Right lobe of liver (tissue), 6 donors: ENCODE results near the gene IL22RA1. TPM values are rescaled to one million over a fixed set of nuclear protein-coding genes. Genes with fewer than 3 reads are reported as not detected.

ENCODE experiments used
- ATAC-seq, 4 donors: fragments of 200-7000 bp; cut with Tn5 transposase; one replicate each; pipeline ENCODE4 v1.9.1; 2020; ENCODE audit warnings: mild to moderate bottlenecking in 4 of 4, moderate library complexity in 4 of 4
- DNase-seq, 3 donors: peaks; one replicate each; pipeline ENCODE4 v3.0.0-alpha.2; 2020
- H3K27ac ChIP-seq, 3 donors: fragments of 200-600 bp; one replicate each; pipeline ENCODE4 v1.8.0; 2022
- H3K27me3 ChIP-seq, 2 donors: fragments of 200-600 bp; one replicate each; pipeline ENCODE4 v1.8.0; 2022
- H3K36me3 ChIP-seq, 4 donors: fragments of 200-600 bp; sonication (generic) in 1 of 4; one replicate each; pipeline versions ENCODE4 v1.5.1 to v1.8.0; 2017 to 2022; ENCODE audit warnings: control low read depth in 1 of 4
- H3K4me1 ChIP-seq, 4 donors: fragments of 200-600 bp; sonication (generic) in 1 of 4; one replicate each; pipeline versions ENCODE4 v1.5.1 to v1.8.0; 2017 to 2022; ENCODE audit warnings: control low read depth in 1 of 4
- H3K4me3 ChIP-seq, 3 donors: fragments of 200-600 bp; one replicate each; pipeline ENCODE4 v1.8.0; 2022
- H3K9me3 ChIP-seq, 4 donors: fragments of 200-600 bp; sonication (generic) in 1 of 4; one replicate each; pipeline versions ENCODE4 v1.5.1 to v1.8.0; 2017 to 2022; ENCODE audit warnings: control low read depth in 1 of 4
- POLR2A ChIP-seq: fragments of 450-650 bp; IDR thresholded peaks from one replicate; pipeline ENCODE4 v1.6.1; 2017; ENCODE audit warnings: antibody characterized with exemption, mild to moderate bottlenecking
- WGBS: methylation state at CpG from one replicate; pipeline ENCODE4 v1.1.6; 2018; ENCODE audit warnings: low coverage, low lambda C conversion rate; ENCODE audit not compliant: insufficient coverage; ENCODE audit errors: missing lambda C conversion rate; 5-methylcytosine and 5-hydroxymethylcytosine counted together
- intact Hi-C, 2 donors: fragments of 100-400 bp; cut with DNase I; formaldehyde crosslinking; loops; one replicate each; pipeline versions ENCODE4 v1.11.2 to v1.14.1; 2022
- total RNA-seq, 6 experiments: library from RNA; depleted of rRNA in 2 of 6; stranded (reverse); fragments of >200 nt in 2 of 6; fragmentation: NEBNext Ultra II Directional in 3 of 6; extraction: Animal tissue kit (Norgen Biotek cat#: 25700) in 3 of 6; gene quantifications; one replicate each; pipeline versions ENCODE4 v1.1.0 to v1.2.4, GENCODE V29; 2016 to 2023
- TF ChIP-seq, protein P1 (sequence below), 4 donors: fragments of 200-600 bp in 3 of 4; fragments of 450-650 bp in 1 of 4; IDR thresholded peaks; one replicate each; pipeline versions ENCODE4 v1.5.1 to v1.8.0; 2016 to 2022; ENCODE audit warnings: antibody characterized with exemption in 4 of 4, mild to moderate bottlenecking in 2 of 4
- donor health status: DM: no; HTN: yes; CAD: no.
- donor health status: DM: no; HTN: no; CAD: no.
- donor health status: DM: no; HTN: no; CAD: no.
- donor health status: DM: no; HTN: yes; CAD: no.
- donor health status: DM: no; HTN: yes; CAD: no.

IL22RA1 gene
- total RNA-seq, 6 experiments from 2014 or later: 1.8 to 4.5 (median 2.8) TPM

GRCh38 chr1:24111262-24111995, 31.5 kb downstream of the IL22RA1 start:
- Histone ChIP-seq H3K4me1 (no peaks in the 10 kb centered on the region), H3K36me3 (no peaks in the 10 kb centered on the region), H3K27me3 (no peaks in the 10 kb centered on the region), H3K27ac (no peak overlapping the region), H3K4me3 (no peak overlapping the region), H3K9me3 (no peaks in the 10 kb centered on the region)
- intact Hi-C loops: no loop called here
- no peak for DNase-seq
- no peak for ATAC-seq
- TF ChIP-seq, protein P1, sequence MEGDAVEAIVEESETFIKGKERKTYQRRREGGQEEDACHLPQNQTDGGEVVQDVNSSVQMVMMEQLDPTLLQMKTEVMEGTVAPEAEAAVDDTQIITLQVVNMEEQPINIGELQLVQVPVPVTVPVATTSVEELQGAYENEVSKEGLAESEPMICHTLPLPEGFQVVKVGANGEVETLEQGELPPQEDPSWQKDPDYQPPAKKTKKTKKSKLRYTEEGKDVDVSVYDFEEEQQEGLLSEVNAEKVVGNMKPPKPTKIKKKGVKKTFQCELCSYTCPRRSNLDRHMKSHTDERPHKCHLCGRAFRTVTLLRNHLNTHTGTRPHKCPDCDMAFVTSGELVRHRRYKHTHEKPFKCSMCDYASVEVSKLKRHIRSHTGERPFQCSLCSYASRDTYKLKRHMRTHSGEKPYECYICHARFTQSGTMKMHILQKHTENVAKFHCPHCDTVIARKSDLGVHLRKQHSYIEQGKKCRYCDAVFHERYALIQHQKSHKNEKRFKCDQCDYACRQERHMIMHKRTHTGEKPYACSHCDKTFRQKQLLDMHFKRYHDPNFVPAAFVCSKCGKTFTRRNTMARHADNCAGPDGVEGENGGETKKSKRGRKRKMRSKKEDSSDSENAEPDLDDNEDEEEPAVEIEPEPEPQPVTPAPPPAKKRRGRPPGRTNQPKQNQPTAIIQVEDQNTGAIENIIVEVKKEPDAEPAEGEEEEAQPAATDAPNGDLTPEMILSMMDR (IDR thresholded peaks at IDR 0.05): no peak
- TF ChIP-seq POLR2A: no peak
- WGBS: 75% methylated on average over 8 of the region's 20 CpGs

DNA sequence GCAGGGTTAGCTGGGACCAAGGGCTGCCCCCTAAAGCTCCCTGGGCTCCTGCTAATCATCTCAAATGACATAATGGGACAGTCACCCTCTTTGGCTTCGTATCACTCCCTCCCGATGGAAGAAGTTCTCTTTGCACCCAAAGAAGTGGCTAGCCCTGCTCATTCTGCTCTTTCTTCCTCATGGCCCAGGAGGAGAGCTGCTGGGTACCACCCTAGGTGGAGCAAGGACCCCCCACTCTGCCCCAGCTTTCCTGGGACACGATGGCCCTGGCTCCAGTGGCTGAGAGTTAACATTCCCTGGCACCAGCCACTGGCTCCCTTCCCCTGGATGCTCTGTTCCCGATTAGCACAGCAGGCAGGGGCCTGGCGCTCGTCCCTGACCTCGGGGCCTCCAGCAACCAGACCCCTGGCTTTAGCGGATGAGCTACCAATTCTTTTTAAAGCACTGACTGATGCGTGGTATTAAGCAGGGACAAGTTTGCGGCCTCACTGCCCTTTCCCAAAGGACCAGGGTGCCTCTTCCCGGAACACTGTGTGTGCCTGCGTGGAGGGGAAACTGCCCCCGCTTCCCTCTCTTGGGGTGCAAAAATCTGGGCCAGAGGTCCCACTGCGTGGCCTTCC, 32.2 kb downstream of the IL22RA1 start:
- no peaks in the 10 kb centered on the region for H3K27me3 ChIP-seq
- H3K36me3 ChIP-seq: no peaks in the 10 kb centered on the region
- no peak for TF ChIP-seq POLR2A
- TF ChIP-seq, protein P1 (IDR thresholded peaks at IDR 0.05): no peak
- DNase-seq (no peak), ATAC-seq (no peak)
- no peaks in the 10 kb centered on the region for H3K4me1 ChIP-seq
- intact Hi-C loops: no loop called here
- H3K4me3 ChIP-seq: no peak overlapping the region
- H3K27ac ChIP-seq: no peak overlapping the region
- 63% methylated on average over 2 of the region's 14 CpGs for WGBS
- no peaks in the 10 kb centered on the region for H3K9me3 ChIP-seq

GRCh38 chr1:24109686-24110475, 33.1 kb downstream of the IL22RA1 start:
- TF ChIP-seq, protein P1 (IDR thresholded peaks at IDR 0.05): no peak
- no peak for TF ChIP-seq POLR2A
- intact Hi-C loops: no loop called here

GRCh38 chr1:24109166-24109483, 33.8 kb downstream of the IL22RA1 start:
- intact Hi-C loops: no loop called here
- Histone ChIP-seq H3K4me1 (no peaks in the 10 kb centered on the region), H3K9me3 (no peaks in the 10 kb centered on the region), H3K4me3 (no peak overlapping the region), H3K27ac (no peak overlapping the region), H3K36me3 (no peaks in the 10 kb centered on the region), H3K27me3 (no peaks in the 10 kb centered on the region)
- DNase-seq (no peak), ATAC-seq (no peak)
- WGBS: 75% methylated on average over 1 of the region's 1 CpG
- TF ChIP-seq POLR2A: no peak
- TF ChIP-seq, protein P1 (IDR thresholded peaks at IDR 0.05): no peak

More at GRCh38 chr1:24109686-24110475, 33.1 kb downstream of the IL22RA1 start:
- no peaks in the 10 kb centered on the region for H3K9me3 ChIP-seq
- H3K36me3 ChIP-seq: no peaks in the 10 kb centered on the region
- H3K27ac ChIP-seq: no peak overlapping the region
- ATAC-seq: no peak
- H3K4me3 ChIP-seq: no peak overlapping the region
- WGBS: 77% methylated on average over 8 of the region's 15 CpGs
- DNase-seq: no peak
- H3K4me1 ChIP-seq: no peaks in the 10 kb centered on the region
- no peaks in the 10 kb centered on the region for H3K27me3 ChIP-seq
